Glomerular visceral epithelial cell (primary cell): ENCODE results near the gene MBTPS1.

Experiments used
- DNase-seq: peaks from one replicate; pipeline ENCODE4 v3.0.0-alpha.2; 2016; ENCODE audit errors: extremely low spot score

The MBTPS1 gene

GRCh38 chr16:84116720-84117493 is at the start of gene MBTPS1:
Gene MBTPS1 (minus strand): TSS chr16:84116942. CDS start chr16:84101783, 15,159 bp downstream.
- DNase-seq: peak; percentile 97

GRCh38 chr16:84165746-84166145 is 49.0 kb upstream of the MBTPS1 start:
- DNase-seq: no peak

- no peak for DNase-seq
Observed at GRCh38 chr16:84161801-84162200, 45.1 kb upstream of the MBTPS1 start.

DNA sequence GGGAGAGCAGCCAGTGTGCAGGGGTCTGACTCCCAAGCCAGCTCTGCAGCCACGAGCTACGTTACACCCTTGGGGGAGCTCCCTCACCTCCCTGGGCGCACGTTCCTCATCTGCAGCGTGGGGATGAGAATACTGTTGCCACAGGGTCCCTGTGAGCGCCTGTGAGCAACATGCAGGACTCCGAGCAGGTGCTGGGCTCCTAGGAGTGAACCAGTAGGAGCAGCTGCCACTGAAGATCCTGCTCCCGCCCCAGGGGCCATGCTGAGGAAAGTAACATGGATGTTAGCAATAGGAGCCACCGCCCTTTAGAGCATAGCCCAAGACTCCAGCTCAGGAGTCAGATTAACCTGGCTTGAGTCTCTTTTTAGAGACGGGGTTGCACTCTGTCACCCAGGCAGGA is 44.3 kb upstream of the MBTPS1 start:
- DNase-seq: no peak

- DNase-seq: no peak
Observed at GRCh38 chr16:84159800-84160199, 43.1 kb upstream of the MBTPS1 start.

DNA sequence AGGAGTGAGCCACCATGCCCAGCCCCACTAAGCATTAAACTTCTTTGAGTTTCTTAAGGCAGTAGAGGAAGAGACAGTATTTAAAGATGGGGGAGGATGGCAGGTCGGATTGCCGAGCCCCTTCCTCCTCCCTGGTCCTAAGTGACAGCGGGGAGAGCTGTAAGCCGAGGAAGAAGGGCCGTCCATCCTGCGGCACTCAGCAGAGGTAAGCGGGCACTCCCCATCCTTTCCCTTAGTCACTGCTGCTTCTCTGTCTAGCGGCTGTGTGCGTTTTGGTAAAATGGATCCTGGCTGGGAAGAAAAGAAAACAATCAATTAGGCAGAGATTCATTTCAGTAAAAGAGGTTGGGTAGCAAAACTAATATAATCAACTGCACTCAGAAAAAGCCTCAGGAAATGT is 42.3 kb upstream of the MBTPS1 start:
- no peak for DNase-seq

GRCh38 chr16:84156342-84156784 is 39.6 kb upstream of the MBTPS1 start:
- DNase-seq: peak; percentile 31

DNA sequence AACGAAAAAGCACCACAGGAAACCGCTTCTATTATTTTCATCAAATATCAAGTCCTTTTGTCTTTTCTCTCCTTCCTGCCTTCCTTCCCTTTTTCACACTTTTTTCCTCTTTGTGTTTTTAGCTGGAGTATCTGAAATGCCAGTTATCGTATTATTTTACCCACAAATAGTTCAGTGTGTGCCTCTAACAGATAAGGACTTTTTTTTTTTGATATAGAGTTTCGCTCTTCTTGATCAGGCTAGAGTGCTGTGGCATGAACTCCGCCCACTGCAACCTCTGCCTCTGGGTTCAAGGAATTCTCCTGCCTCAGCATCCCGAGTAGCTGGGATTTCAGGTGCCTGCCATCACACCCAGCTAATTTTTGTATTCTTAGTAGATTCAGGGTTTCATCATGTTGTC is 39.0 kb upstream of the MBTPS1 start:
- DNase-seq: no peak

- DNase-seq: no peak
Observed at GRCh38 chr16:84155226-84155625, 38.5 kb upstream of the MBTPS1 start.

DNA sequence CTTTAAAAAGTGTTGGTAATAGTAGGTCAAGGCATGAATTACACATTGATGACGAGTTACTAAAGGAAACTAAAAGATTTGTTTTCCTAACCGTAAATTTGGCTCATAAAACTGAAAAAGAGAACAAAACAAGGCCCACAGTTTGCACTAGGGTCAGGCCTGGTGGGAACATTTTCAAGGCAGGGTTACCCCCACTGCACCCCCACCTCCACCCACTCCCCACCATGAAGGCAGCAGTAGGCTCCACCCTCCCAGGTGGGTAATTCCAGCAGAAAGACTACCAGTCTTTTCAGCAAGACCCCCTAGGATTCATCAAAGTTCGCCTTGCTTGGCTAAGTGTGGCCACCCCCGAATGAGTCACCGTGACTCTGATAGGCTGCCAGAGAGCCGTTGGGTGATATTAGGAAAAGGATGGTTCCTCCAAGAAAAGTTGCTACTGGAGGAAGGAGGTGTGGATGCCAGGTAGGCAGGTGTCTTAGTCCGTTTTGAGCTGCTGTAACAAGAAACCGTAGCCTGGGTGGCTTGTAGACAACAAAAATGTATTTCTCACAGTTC is 37.0 kb upstream of the MBTPS1 start:
- no peak for DNase-seq

DNA sequence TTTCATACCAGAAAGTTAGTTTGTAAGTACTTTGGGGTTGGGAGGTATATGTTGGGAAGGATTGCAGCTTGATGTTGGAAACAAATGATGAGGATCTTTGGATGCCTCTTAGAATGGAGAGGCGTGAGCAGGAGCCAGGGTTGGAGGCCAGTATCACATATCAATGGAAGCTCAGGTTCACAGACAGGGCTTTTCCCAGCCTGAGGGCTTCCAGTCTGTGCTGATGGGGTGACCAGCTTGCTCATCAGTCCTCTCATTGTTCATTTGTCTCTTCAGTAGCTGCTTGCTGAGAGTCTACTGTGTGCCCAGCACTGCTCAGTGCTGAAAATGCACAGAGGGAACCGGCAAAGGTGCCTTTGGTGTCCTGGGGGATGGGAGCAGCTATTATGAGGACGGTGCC is 34.2 kb upstream of the MBTPS1 start:
- no peak for DNase-seq

GRCh38 chr16:84144859-84145639 is 28.3 kb upstream of the MBTPS1 start, which contains the start of the genes DNAAF1 and HSDL1:
Gene DNAAF1 (plus strand): TSS chr16:84145308. CDS start chr16:84145441, 133 bp downstream.
Gene HSDL1 (minus strand): TSS chr16:84145177. CDS start chr16:84131321, 13,856 bp downstream.
- peak; percentile 89 for DNase-seq

DNA sequence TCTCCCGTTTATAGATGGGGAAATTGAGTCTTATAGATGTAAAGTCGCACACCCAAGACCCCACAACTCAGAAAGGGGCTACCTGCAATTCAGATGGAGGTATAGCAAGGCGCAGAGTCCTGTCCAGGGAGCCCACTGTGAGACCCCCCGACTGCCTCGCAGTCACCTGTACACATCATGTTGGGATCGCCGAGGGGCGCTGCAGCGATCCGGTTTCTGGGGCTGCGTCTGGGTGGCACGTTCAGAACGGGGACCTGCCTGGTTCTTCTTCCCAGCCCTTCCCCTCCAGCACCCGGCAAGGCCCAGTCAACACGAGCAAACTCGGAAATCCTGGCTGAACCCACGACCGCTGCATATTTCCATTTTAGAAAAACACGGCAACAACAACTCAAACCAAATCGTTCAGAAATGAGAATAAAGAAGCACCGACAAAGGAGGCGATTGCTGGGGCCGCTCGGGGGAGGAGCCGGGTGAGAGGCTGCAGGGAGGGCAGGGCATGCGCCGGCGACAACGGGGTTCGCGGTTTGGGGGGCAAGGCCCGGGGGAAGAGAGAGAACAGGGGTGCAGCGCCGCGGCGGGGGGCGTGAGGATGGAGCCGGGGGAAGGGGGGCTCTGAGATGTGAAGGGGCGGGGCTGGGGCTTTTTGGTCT is 27.6 kb upstream of the MBTPS1 start:
- peak; percentile 11 for DNase-seq

DNA sequence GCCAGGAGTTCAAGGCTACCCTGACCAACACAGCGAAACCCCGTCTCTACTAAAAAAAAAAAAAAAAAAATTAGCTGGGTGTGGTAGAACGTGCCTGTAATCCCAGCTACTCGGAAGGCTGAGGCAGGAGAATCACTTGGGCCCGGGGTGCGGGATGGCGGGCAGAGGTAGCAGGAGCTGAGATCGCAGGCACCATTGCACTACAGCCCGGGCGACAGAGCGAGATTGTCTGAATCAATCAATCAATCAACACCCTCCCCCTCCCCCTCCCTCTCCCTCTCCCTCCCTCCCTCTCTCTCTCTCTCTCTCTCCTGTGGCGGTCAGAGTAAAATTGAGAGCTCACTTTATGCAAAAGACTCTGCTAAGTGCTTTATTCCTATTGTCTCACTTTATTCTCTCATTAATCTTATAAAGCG is 27.1 kb upstream of the MBTPS1 start:
- DNase-seq: no peak

DNA sequence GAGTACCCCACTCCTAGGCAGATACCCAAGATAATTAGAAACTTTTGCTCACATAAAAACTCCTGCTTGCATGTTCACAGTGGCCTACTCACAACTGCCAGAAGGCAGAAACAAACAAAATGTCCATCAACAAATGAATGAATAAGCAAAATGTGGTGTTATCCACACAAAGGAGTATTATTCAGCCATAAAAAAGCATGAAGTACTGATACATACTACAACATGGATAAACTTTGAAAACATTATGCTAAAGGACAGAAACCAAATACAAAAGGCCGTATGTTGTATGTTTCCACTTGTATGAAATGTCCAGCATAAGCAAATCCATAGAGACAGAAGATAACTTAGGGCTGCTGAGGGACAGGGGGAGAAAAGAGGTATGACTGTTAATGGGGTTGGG is 26.3 kb upstream of the MBTPS1 start:
- no peak for DNase-seq

DNA sequence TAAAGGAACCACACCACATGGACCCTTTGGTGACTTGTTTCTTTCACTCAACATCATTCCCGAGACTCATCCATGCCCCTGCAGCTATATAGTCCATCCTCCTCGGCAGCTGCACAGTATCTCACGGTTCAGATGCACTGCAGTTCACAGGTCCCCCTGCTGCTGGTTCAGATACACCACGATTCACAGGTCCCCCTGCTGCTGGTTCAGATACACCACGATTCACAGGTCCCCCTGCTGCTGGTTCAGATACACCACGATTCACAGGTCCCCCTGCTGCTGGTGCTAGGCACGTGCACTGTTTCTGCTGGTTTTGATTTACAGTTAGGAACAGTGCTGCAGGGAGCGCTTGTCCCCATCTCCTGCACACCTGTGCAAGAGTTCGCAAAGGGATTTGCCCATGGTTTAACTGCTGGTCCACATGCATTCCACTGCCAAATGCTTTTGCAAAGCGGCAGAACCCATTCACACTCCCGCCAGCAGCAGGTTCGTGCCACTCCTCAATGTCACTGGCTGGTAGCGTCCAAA is 24.5 kb upstream of the MBTPS1 start:
- no peak for DNase-seq

GRCh38 chr16:84139628-84140258 is 23.0 kb upstream of the MBTPS1 start:
- DNase-seq: no peak

- DNase-seq: no peak
Observed at GRCh38 chr16:84138824-84139627, 22.3 kb upstream of the MBTPS1 start.

DNA sequence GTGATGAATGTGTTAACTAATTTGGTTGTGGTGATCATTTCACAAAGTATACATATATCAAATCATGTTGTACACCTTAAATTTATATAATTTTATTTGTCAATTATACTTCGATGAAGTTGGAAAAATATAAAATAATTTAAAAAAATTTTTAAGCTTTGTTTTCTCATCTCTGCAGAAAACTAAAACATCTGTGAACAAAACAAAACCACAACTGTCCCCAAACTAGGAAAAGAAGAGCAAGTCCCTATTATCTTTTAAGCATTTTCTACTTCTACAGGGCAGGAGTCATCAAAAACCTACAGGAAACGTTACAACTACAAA is 21.7 kb upstream of the MBTPS1 start:
- no peak for DNase-seq

- no peak for DNase-seq
Observed at GRCh38 chr16:84137769-84138357, 21.1 kb upstream of the MBTPS1 start.
